ENCODE data around the gene FAM180A.
A peak's percentile ranks its signal among the peaks of the same experiment; 100 is the strongest.

- no peak for TF ChIP-seq CTCF (IDR thresholded peaks at IDR 0.05)
- TF ChIP-seq POLR2A (IDR thresholded peaks at IDR 0.05; ENCODE audit: low read depth), result no peak
- no peak for TF ChIP-seq EP300 (IDR thresholded peaks at IDR 0.05)
- peak; percentile 26 to 43 for TF ChIP-seq POLR2AphosphoS5 (IDR thresholded peaks at IDR 0.05)
Observed at GRCh38 chr7:135748770-135749169, at the start of gene FAM180A.

Data from esophagus muscularis mucosa (tissue), 4 donors.